Subcutaneous adipose tissue (tissue), 4 donors: ENCODE data around the gene PRRG2. TPM values are rescaled to one million over a fixed set of nuclear protein-coding genes. Genes with fewer than 3 reads are reported as not detected.

ENCODE experiments used
- CTCF ChIP-seq: fragments of 450-650 bp; IDR thresholded peaks from one replicate; pipeline ENCODE4 v1.5.1; 2016; ENCODE audit warnings: low read depth, mild to moderate bottlenecking, control low read depth, antibody characterized with exemption, moderate library complexity
- total RNA-seq, 4 donors: library from RNA; depleted of rRNA; stranded (reverse); fragments of >200 nt; gene quantifications; one replicate each; pipeline ENCODE4 v1.1.0, GENCODE V29; 2016

PRRG2 gene
- total RNA-seq, 4 donors from 2014 or later = 0.51 to 0.75 TPM; not detected in 2

GRCh38 chr19:49579947-49580263 lies 1.2 kb upstream of the PRRG2 start:
- no peak for TF ChIP-seq CTCF

GRCh38 chr19:49580264-49581006 lies 681 bp upstream of the PRRG2 start, which contains the start of gene NOSIP:
Gene NOSIP, minus strand, starts transcription at chr19:49580556. Its CDS starts 19,865 bp downstream, at chr19:49560691.
- no peak for TF ChIP-seq CTCF

- TF ChIP-seq CTCF = no peak
These were observed 2.1 kb downstream of the PRRG2 start for GRCh38 chr19:49583239-49583638.

GRCh38 chr19:49585023-49585422 lies 3.9 kb downstream of the PRRG2 start:
- TF ChIP-seq CTCF = no peak

GRCh38 chr19:49587227-49587626 lies 6.1 kb downstream of the PRRG2 start:
- TF ChIP-seq CTCF = no peak

GRCh38 chr19:49588365-49589122 lies 7.4 kb downstream of the PRRG2 start:
- no peak for TF ChIP-seq CTCF

- TF ChIP-seq CTCF = no peak
These were observed 8.4 kb downstream of the PRRG2 start for GRCh38 chr19:49589502-49589905.
